Purkinje cell (primary cell): ENCODE measurements around the gene HOMER2. TPM values are rescaled to one million over a fixed set of nuclear protein-coding genes. Genes with fewer than 3 reads are reported as not detected.

ENCODE experiments used
- polyA plus RNA-seq: library from polyadenylated mRNA; unstranded; fragments of >200 nt; fragmentation: Nextera tagmentation; gene quantifications from 2 replicates; pipeline ENCODE4 v1.2.1, GENCODE V29; 2014

The HOMER2 gene
- 2.5 and 3.8 TPM in 2 replicates for polyA plus RNA-seq

GRCh38 chr15:82952158-82953081 is at the start of gene HOMER2:
TSS of gene HOMER2 (minus strand) at chr15:82952720. CDS start at chr15:82952535, 185 bp downstream.

GRCh38 chr15:82985688-82986441 is 33.3 kb upstream of the HOMER2 start, which contains the start of gene RAMAC:
TSS of gene RAMAC (plus strand) at chr15:82986210. CDS start at chr15:82989019, 2,809 bp downstream.

GRCh38 chr15:82809308-82810060 is 143.0 kb downstream of the HOMER2 start, which contains the start of gene WHAMM:
TSS of gene WHAMM (plus strand) at chr15:82809628. CDS start at chr15:82809727, 99 bp downstream.

GRCh38 chr15:82805994-82806406 is 146.5 kb downstream of the HOMER2 start, which contains the start of gene FSD2:
TSS of gene FSD2 (minus strand) at chr15:82806069. CDS start at chr15:82787390, 18,679 bp downstream.

Other genes starting within 250 kb of the HOMER2 start
- 96.5 and 115 TPM in 2 replicates for gene AP3B2, start 242.8 kb downstream of the HOMER2 start, polyA plus RNA-seq
- 0.13 and 0.28 TPM in 2 replicates for gene FSD2, start 146.7 kb downstream of the HOMER2 start, polyA plus RNA-seq
- 6.1 and 13.6 TPM in 2 replicates for gene WHAMM, start 143.1 kb downstream of the HOMER2 start, polyA plus RNA-seq
- gene RAMAC, start 33.5 kb upstream of the HOMER2 start, polyA plus RNA-seq, result 30.1 and 46.6 TPM in 2 replicates
- gene C15orf40, start 58.9 kb upstream of the HOMER2 start, polyA plus RNA-seq, result 37.3 and 55.3 TPM in 2 replicates
- gene BTBD1, start 114.5 kb upstream of the HOMER2 start, polyA plus RNA-seq, result 208 and 224 TPM in 2 replicates
- gene TM6SF1, start 154.9 kb upstream of the HOMER2 start, polyA plus RNA-seq, result 383 and 393 TPM in 2 replicates